NCI-H187 treated with DMSO at 0.1 percent for 48 hours (cell line): ENCODE data around the gene PLEKHA7.
"Not testable (repeated sequence)": the region's sequence is repeated elsewhere in the genome, so short reads cannot be mapped to it uniquely, and the experiment has no call there.

Experiments
- DNase-seq: peaks from one replicate; lab custom pipeline; 2025; lab: John Stamatoyannopoulos, UW

The PLEKHA7 gene

GRCh38 chr11:16977136-16977993, 36.8 kb downstream of the PLEKHA7 start:
- DNase-seq, result no peak

DNA sequence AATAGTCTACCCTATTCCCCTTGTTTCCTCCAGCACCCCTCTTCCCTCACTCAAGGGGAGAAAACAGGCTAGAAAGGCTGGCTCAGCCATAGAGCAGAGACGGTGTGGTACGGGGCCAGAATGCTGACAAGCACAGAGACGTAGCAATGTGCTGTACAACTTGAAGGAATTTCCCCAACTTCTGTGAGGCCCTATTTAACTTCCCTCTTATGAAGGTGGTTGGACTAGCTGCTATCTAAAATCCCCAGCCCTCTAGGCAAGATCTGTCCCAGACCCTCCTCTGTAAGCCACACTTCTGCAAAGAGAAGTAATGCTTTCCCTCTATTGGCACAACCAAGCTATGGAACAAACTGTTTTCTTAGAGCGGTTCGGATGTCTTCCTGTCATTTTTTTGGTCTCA, 37.8 kb downstream of the PLEKHA7 start:
- DNase-seq, result no peak

GRCh38 chr11:16975906-16976305, 38.3 kb downstream of the PLEKHA7 start:
- no peak for DNase-seq

DNA sequence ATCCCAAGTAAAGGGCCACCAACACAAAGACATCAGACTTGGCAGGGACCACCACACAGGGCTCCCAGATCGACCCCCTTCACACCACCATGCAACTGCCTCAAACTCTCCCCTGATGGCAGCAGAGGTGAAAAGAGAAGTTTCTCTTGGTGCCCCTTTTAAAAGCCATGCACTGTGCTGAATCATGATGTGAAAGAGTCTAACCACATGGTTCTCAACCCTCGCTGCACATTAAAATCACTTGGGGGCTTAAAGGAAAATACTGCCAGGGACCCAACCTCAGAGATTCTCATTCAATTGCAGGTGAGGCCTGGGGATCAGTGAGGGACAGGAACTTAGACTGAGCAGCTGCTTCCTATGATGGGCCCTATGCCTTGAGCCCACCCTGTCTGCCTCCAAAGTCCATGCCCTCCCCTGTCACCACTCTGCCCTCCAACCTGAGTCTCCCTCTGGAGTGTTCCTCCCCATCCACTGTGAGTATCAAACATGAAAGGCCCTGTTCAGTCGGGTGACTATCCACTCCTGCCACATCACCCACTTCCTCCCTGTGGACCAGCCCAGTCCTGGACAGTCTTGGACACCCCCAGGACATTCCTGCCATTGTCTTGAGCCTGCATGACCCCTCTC, 40.8 kb downstream of the PLEKHA7 start:
- DNase-seq, result no peak

- no peak for DNase-seq
Measured at GRCh38 chr11:16969010-16969999, 44.9 kb downstream of the PLEKHA7 start.

DNA sequence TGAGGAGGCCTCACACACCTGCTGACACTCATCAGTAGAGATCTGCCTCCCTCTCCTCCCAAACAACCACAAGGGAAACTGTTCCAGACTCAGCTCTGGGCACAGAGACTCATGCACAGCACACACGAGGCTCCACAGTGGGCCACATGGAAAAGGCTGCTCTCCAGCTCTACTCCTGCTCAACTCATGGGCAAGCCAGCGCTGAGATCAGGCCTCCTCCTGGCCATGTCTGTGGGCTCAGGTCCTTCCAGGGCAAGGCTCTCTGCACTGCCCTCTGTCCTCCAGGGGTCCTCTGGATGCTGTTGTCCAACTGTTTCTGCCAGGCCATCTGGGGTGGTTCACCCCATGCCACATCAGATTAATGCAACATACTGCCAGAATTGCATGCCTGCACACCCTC, 46.0 kb downstream of the PLEKHA7 start:
- no peak for DNase-seq

DNA sequence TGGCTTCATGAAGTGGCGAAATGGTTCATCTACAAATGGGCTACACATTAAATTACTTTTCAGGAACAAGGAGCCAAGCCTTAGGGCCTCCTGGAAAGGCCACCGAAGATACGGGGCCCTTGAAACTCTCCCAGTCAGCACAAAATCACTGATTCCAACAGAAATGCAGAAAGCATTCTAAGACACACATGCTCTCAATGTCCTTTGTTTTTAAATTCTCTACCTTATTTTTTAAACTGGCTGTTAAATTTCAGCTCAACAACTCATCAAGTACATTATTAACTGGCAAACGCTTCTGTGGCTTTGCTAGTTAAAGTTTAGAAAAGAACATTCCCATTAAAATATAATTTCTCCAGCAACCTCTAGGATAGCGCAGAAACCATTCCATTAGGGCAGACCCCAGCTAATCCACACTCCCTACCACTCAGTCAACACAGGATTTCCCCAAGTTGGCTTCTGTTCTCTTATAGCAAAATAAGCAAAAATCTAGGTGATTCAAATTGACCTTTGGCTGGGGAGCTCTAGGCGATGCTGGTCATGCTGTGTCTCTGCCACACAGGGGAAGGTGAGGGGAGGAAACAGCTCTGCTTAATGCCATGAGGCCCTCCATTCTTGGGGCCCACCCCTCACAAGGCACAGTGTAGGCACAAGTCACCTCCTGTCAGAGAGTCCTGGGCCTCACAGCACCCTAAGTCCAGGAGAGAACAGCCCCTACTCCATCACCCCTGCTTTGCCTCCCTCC, 47.1 kb downstream of the PLEKHA7 start:
- no peak for DNase-seq

GRCh38 chr11:16964501-16964900, 49.7 kb downstream of the PLEKHA7 start:
- DNase-seq, result no peak

- DNase-seq, result no peak
Measured at GRCh38 chr11:16963316-16963876, 50.8 kb downstream of the PLEKHA7 start.

GRCh38 chr11:16962589-16962988, 51.6 kb downstream of the PLEKHA7 start:
- DNase-seq, result not testable (repeated sequence)

DNA sequence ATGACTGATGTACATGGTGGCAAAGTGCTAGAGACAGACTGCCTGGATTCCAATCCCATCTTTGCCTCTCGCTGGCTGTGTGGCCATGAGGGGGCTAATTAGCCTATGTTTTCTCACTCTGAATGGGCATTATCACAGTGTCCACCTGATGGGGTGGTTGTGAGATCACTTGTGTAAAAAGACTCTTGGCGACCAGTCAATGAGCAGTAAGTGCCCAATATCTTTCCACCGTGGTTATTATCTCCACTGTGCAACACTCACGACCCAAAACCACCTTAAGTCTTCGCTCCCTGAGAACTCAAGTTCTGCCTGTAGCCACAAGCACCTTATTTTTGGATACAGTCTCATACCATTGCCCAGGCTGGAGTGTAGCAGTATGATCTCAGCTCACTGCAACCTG, 52.1 kb downstream of the PLEKHA7 start:
- no peak for DNase-seq

DNA sequence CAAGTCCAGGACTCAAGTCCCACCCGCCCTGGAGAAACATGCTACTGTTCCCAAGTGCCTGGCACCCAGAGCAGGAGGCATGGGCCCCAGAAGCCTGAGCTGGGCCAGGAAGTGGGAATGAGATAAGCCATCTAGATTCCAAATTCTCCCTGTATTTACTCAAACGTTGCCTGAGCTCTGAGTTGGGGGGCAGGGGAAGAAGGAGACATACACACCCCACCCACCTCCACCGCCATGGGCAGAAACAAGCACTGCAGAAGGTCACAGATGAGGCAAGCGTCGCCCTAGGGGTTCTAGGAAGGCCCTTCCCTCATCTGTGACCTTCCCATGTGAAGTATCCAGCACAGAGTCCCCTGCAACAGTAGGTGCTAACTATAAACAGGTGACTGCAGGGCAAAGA, 54.0 kb downstream of the PLEKHA7 start:
- DNase-seq, result no peak

GRCh38 chr11:16959602-16960001, 54.6 kb downstream of the PLEKHA7 start:
- no peak for DNase-seq

GRCh38 chr11:16958833-16959232, 55.4 kb downstream of the PLEKHA7 start:
- no peak for DNase-seq

DNA sequence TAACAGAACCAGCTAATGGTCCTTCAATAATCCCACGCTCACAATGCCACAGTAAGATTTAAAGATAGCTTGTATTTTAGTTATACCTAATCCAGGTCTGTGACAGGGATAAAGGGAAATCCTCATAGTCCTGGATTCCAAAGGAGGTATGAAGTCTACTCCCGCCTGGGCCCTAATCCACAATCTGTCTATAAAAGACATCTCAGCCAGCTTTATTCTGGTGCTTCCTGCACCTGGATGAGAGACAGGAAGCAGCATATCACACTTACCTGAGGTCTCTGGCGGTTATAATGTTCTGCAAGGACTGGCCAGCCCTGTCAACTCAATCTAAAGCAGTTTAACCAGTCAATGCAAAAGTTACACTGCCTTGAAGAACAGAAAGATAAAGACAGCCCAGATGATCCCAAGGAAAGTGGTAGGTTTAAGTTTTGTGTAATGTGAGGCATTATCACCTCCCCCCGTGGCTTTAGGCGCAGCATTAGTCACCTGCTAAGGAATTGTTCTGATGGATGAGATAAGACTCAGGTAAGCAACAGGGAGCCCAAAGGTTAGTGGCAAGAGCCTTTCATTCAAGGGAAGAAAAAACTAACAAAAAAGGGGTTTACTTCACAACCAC, 57.6 kb downstream of the PLEKHA7 start:
- no peak for DNase-seq

GRCh38 chr11:16953663-16954062, 60.6 kb downstream of the PLEKHA7 start:
- no peak for DNase-seq

- DNase-seq, result no peak
Measured at GRCh38 chr11:16946477-16947282, 67.5 kb downstream of the PLEKHA7 start.

GRCh38 chr11:16945671-16946469, 68.3 kb downstream of the PLEKHA7 start:
- no peak for DNase-seq

DNA sequence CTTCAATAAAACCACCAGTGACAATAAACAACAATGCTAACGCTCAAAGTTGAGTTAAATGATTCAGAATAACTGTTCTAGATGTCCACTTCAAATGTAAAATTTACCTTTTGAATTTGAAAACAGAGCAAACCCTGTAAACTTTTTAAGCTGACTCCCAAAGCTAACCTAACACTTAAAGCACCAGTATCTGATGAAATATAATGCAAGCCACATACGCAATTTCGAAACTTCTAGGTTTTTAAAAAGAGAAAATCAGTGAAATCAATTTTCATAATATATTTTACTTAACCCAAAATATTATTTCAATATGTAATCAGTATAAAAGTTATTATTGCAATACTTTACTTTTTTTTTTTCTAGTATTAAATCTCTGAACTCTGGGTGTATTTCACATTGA, 71.3 kb downstream of the PLEKHA7 start:
- no peak for DNase-seq
